Measurements from ENCODE around the gene GPR25.

Gene GPR25

DNA sequence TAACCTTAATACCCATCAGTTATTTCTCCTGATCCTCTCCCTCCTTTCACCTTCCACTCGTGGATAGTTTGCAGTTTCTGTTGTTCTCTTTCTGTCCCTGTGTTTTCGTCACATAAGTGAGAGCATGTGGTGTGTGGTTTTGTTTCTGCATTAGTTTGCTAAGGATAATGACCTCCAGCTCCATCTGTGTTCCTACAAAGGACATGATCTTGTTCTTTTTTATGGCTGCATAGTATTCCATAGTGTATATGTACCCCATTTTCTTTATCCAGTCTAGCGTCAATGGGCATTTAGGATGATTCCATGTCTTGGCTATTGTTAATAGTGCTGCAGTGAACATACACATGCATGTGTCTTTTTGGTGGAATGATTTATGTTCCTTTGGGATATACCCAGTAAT lies 36.6 kb upstream of the GPR25 start:
- H3K27me3 ChIP-seq (ENCODE audit: control insufficient read depth, low read length) = no peaks in the 10 kb centered on the region
- H3K9me2 ChIP-seq (replicated peaks; ENCODE audit: control insufficient read depth, low read length) = no peaks in the 10 kb centered on the region
- H3K4me3 ChIP-seq (ENCODE audit: low read length) = no peak overlapping the region
- peaks cover 11% of the 10 kb centered on the region for H3K36me3 ChIP-seq (ENCODE audit: control insufficient read depth, low read length)
- no peaks in the 10 kb centered on the region for H3K4me1 ChIP-seq (ENCODE audit: control insufficient read depth, low read length)
- H3K79me2 ChIP-seq (ENCODE audit: control insufficient read depth, low read length) = no peaks in the 10 kb centered on the region
- no peak for TF ChIP-seq EZH2phosphoT487 (IDR thresholded peaks at IDR 0.05; ENCODE audit: borderline replicate concordance, low read length)
- TF ChIP-seq, protein P1, sequence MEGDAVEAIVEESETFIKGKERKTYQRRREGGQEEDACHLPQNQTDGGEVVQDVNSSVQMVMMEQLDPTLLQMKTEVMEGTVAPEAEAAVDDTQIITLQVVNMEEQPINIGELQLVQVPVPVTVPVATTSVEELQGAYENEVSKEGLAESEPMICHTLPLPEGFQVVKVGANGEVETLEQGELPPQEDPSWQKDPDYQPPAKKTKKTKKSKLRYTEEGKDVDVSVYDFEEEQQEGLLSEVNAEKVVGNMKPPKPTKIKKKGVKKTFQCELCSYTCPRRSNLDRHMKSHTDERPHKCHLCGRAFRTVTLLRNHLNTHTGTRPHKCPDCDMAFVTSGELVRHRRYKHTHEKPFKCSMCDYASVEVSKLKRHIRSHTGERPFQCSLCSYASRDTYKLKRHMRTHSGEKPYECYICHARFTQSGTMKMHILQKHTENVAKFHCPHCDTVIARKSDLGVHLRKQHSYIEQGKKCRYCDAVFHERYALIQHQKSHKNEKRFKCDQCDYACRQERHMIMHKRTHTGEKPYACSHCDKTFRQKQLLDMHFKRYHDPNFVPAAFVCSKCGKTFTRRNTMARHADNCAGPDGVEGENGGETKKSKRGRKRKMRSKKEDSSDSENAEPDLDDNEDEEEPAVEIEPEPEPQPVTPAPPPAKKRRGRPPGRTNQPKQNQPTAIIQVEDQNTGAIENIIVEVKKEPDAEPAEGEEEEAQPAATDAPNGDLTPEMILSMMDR (IDR thresholded peaks at IDR 0.05; ENCODE audit: low read depth, low read length, poor library complexity, severe bottlenecking) = no peak
- H4K20me1 ChIP-seq (ENCODE audit: control insufficient read depth, insufficient read depth, low read depth, low read length) = no peaks in the 10 kb centered on the region; the same call in 1 of the 2 replicates
- 0 out of 2 replicates have a peak, but pooled peaks cover 5% of the 10 kb centered on the region for H3F3A ChIP-seq (ENCODE audit: control insufficient read depth, insufficient read depth)
- 0 out of 2 replicates have a peak, but pooled peaks cover 4% of the 10 kb centered on the region for H3K9me3 ChIP-seq (ENCODE audit: control insufficient read depth, insufficient read depth, low read length)
- H3K4me2 ChIP-seq (ENCODE audit: low read length) = no peak overlapping the region
- no peak overlapping the region for H3K27ac ChIP-seq (ENCODE audit: low read depth, low read length)

DNA sequence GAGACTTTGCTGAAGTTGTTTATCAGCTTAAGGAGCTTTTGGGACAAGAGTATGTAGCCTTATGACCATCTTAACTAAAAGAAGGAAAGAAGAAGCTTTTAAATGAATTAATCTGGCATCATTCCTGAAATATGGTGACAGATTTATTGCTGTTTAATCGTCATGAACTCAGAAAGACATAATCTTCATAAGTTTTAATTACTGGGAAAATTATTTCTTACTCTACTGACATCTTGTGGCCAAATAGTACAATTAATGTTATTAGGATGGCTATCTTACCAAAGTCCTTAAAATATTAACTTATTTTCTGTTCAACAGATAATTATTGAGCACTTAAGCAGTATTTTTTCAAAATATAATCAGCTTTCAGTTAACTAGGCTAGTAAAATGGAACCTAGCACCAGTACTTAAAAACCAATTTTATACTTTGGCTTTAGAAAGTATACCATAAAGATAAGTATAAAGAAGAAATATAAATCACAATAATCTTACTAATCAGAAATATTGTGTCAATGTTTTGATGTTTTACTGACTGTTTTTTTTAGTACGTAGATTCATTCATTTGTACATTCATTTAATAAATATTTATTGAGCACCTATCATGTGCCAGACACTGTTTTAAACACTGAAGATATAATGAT lies 34.7 kb upstream of the GPR25 start:
- Histone ChIP-seq H3K4me1 (ENCODE audit: control insufficient read depth, low read length) (no peaks in the 10 kb centered on the region), H3K27me3 (ENCODE audit: control insufficient read depth, low read length) (no peaks in the 10 kb centered on the region), H3K79me2 (ENCODE audit: control insufficient read depth, low read length) (no peaks in the 10 kb centered on the region), H3K4me3 (ENCODE audit: low read length) (no peak overlapping the region), H3K36me3 (ENCODE audit: control insufficient read depth, low read length) (peaks cover 10% of the 10 kb centered on the region), H3K9me3 (ENCODE audit: control insufficient read depth, insufficient read depth, low read length) (0 out of 2 replicates have a peak, but pooled peaks cover 4% of the 10 kb centered on the region), H3K9me2 (replicated peaks; ENCODE audit: control insufficient read depth, low read length) (no peaks in the 10 kb centered on the region), H3K27ac (ENCODE audit: low read depth, low read length) (no peak overlapping the region), H3K4me2 (ENCODE audit: low read length) (no peak overlapping the region), H3F3A (ENCODE audit: control insufficient read depth, insufficient read depth) (no peaks in the 10 kb centered on the region), H4K20me1 (ENCODE audit: control insufficient read depth, insufficient read depth, low read depth, low read length) (no peaks in the 10 kb centered on the region; the same call in 1 of the 2 replicates)
- TF ChIP-seq, protein P1 (IDR thresholded peaks at IDR 0.05; ENCODE audit: low read depth, low read length, poor library complexity, severe bottlenecking) = peak; percentile 43
- no peak for TF ChIP-seq EZH2phosphoT487 (IDR thresholded peaks at IDR 0.05; ENCODE audit: borderline replicate concordance, low read length)

DNA sequence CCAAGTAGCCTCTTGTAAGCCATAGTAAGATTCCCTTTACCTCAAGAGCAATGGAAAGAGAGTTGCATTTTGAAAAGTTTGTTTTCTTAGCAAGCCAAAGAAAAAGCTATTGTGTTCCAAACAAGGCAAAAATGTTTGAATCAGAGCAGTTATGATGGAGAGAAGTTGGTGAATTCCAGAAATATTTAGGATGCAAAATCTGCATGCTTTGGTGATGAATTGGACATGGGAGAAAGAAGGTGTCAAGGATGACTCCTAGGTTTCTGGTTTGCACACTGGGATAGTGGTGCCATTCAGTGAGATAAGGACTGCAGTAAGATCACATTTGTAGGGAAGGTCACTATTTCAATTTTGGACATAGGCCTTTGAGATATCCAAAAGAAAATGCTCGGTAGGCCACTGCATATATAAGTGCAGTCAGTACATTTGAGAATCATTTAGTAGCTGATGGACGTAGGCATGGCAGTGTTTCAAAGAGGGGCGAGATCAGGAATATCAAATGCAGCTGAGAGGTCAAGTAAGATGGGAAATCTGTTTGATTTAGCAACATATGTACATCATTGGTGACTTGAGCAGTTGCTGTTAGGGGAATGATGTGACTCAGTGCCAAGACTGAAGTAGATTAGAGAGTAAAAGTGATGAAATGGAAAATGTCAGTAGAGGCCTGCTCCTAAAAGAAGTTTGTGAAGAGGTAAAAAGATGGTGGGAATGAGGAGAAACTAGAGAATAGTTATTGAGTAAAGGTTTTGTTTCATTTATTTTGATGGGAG lies 33.9 kb upstream of the GPR25 start:
- Histone ChIP-seq H4K20me1 (ENCODE audit: control insufficient read depth, insufficient read depth, low read depth, low read length) (no peaks in the 10 kb centered on the region; the same call in 1 of the 2 replicates), H3K36me3 (ENCODE audit: control insufficient read depth, low read length) (peaks cover 11% of the 10 kb centered on the region), H3K4me3 (ENCODE audit: low read length) (no peak overlapping the region), H3K27ac (ENCODE audit: low read depth, low read length) (no peak overlapping the region), H3K4me2 (ENCODE audit: low read length) (no peak overlapping the region), H3K27me3 (ENCODE audit: control insufficient read depth, low read length) (no peaks in the 10 kb centered on the region), H3K4me1 (ENCODE audit: control insufficient read depth, low read length) (no peaks in the 10 kb centered on the region), H3K9me2 (replicated peaks; ENCODE audit: control insufficient read depth, low read length) (no peaks in the 10 kb centered on the region), H3K9me3 (ENCODE audit: control insufficient read depth, insufficient read depth, low read length) (0 out of 2 replicates have a peak, but pooled peaks cover 4% of the 10 kb centered on the region), H3K79me2 (ENCODE audit: control insufficient read depth, low read length) (no peaks in the 10 kb centered on the region), H3F3A (ENCODE audit: control insufficient read depth, insufficient read depth) (no peaks in the 10 kb centered on the region)
- no peak for TF ChIP-seq EZH2phosphoT487 (IDR thresholded peaks at IDR 0.05; ENCODE audit: borderline replicate concordance, low read length)
- TF ChIP-seq, protein P1 (IDR thresholded peaks at IDR 0.05; ENCODE audit: low read depth, low read length, poor library complexity, severe bottlenecking) = no peak

Measured in DOHH2 (cell line).